Suppressor macrophage (primary cell): ENCODE measurements around the gene MYO9B.

Source experiments
- DNase-seq, 4 experiments: peaks; one replicate each; pipeline ENCODE4 v3.0.0-alpha.2; 2020 to 2022

Gene MYO9B

GRCh38 chr19:17243830-17244617 lies 168.4 kb downstream of the MYO9B start:
- DNase-seq, result no peak

- peak in 3 of 4 experiments; percentile 35 to 74 (median 62) for DNase-seq
Measured at GRCh38 chr19:17244618-17245534, 169.3 kb downstream of the MYO9B start.

GRCh38 chr19:17245535-17245984 lies 170.0 kb downstream of the MYO9B start, which contains the start of gene NR2F6:
TSS of gene NR2F6 (minus strand) at chr19:17245919. CDS start at chr19:17245220, 699 bp downstream.
- DNase-seq, result no peak

- peak; percentile 51 to 77 (median 70) for DNase-seq
Measured at GRCh38 chr19:17246681-17247425, 171.3 kb downstream of the MYO9B start.

GRCh38 chr19:17248011-17248776 lies 172.6 kb downstream of the MYO9B start:
- no peak for DNase-seq

GRCh38 chr19:17249887-17250548 lies 174.4 kb downstream of the MYO9B start:
- no peak for DNase-seq

GRCh38 chr19:17254636-17255035 lies 179.1 kb downstream of the MYO9B start:
- DNase-seq, result no peak

- DNase-seq, result no peak
Measured at GRCh38 chr19:17255150-17255621, 179.6 kb downstream of the MYO9B start.

GRCh38 chr19:17256130-17256529 lies 180.6 kb downstream of the MYO9B start:
- no peak for DNase-seq

- no peak for DNase-seq
Measured at GRCh38 chr19:17259118-17259780, 183.7 kb downstream of the MYO9B start.

- DNase-seq, result no peak
Measured at GRCh38 chr19:17259934-17260333, 184.4 kb downstream of the MYO9B start.

GRCh38 chr19:17260842-17261325 lies 185.3 kb downstream of the MYO9B start:
- peak; percentile 82 to 93 (median 88) for DNase-seq

GRCh38 chr19:17262557-17262956 lies 187.0 kb downstream of the MYO9B start:
- DNase-seq, result no peak
